Stimulated activated CD8-positive, alpha-beta memory T cell treated with anti-CD3 and anti-CD28 coated beads, Interleukin-4, amount 100 ng/mL, for 24 hours (primary cell): ENCODE data around the gene JDP2.

Experiments
- DNase-seq: peaks from one replicate; pipeline ENCODE4 v3.0.0-alpha.2; 2020; ENCODE audit warnings: low read depth

The JDP2 gene

DNA sequence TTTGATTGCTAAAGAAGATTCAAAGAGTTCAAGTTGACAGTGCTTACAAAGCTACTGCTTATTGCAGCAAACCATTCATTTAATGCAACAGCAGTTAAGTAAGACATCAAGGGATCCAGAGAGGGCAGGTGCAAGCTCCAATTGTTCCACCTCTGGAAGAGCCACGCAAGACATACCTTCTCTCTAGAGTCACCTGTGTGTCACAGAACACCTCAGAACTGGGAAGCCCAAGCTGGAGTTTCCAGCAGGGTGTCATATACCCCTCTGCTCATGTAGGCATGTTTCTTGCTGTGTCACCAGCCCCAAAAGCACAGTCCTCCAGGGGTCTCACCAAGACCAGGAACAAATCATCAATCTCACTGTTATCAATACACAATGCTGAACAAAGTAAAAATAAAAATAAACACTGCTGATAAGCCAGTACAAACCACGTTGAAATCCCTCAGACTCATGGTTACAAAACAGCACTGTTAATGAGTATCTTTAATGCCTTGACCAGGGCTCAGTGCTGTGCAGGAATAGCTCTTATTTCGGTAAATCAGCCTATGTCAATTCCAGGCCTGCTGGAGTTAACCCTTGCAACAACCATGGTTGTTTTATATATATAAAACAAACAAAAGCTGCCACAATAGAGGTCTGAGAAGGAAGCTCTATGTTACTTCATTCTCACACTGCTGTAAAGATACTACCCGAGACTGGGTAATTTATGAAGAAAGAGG is 57.0 kb downstream of the JDP2 start:
- DNase-seq: no peak

DNA sequence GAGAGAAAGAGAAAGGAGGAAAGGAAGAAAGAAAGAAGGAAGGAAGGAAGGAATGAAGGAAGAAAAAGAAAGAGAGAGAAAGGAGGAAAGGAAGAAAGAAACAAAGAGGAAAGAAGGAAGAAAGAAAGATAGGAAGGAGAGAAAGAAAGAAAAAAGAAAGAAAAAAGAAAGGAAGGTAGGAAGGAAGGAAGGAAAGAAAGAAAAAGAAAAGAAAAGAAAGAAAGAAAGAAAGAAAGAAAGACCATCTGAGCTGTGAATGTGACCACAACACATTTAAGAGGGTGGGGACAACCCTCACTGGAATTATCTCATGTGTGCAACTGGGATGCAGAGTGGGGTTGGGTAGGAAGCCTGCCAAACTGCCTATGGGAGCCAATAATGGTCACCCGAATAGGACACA is 58.5 kb downstream of the JDP2 start:
- DNase-seq: no peak

DNA sequence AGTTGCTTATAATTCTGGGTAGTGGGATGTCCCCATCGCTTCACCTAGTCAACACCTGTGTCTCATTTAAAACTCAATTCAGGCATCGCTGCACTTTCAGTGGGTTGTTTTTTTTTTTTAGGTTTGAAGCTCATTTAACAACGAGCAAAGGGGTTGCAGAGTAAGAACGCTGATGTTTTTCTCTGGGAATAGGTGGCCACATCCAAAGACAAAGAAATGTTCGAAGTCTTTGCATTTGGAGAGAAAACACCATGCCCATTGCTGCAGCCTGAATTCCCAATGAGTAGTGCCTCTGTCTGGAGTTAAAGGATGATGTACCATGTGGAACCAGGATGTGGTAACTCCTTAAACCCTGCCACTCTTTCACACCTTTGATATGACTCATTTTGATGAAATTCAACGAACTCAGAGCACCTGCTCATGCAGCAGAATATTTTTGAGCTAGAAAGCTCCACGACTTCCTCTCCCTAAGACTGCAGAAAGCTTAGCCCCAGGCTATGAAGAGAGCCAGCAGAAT is 59.4 kb downstream of the JDP2 start:
- DNase-seq: no peak

DNA sequence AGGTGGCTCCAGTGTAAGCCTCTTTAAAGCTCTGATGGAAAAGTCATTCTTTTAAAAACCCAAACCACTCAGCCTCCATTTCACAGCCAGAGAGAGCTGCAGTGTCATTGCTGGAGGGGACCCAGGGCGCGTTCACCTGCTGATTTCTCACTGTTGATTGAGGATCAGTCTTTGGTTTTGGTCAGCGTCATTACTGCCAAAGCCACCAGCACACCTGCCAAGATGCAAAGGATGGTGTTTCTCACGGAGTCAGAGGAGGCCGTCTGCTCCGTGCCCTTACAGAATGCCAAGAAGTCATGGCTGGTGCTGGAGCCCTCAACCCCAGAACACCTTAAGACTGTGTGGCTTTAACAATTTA is 61.6 kb downstream of the JDP2 start:
- no peak for DNase-seq

DNA sequence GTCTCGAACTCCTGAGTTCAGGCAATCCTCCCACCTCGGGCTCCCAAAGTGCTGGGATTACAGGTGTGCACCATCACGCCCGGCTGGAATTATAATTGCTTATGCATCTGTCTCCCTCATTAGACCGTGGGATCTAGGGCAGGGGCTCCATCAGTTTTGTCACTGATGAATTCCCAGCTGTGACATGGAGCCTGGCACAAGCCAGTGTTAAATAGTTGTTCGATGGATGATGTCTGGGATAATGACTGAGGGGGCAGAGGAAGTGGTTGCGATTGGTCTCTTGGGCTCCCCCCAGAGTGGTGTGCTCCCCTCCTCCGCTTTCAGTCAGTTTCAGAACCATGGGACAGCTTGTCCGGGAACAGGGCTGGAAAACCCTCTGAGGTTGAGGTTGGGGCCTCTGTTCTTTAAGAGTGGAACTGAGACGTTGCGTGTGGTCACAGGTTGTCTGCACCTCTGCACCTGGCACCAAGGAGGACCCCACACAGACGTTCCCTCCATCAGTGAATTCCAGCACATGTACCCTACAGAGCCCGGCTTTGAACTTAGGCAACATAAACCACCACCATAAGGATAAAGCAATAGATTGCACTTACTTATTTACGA is 63.7 kb downstream of the JDP2 start:
- no peak for DNase-seq

- no peak for DNase-seq
These were observed 65.2 kb downstream of the JDP2 start for GRCh38 chr14:75492832-75493591.

GRCh38 chr14:75493592-75494087 is 65.8 kb downstream of the JDP2 start:
- no peak for DNase-seq

GRCh38 chr14:75494896-75495295 is 67.1 kb downstream of the JDP2 start:
- no peak for DNase-seq

DNA sequence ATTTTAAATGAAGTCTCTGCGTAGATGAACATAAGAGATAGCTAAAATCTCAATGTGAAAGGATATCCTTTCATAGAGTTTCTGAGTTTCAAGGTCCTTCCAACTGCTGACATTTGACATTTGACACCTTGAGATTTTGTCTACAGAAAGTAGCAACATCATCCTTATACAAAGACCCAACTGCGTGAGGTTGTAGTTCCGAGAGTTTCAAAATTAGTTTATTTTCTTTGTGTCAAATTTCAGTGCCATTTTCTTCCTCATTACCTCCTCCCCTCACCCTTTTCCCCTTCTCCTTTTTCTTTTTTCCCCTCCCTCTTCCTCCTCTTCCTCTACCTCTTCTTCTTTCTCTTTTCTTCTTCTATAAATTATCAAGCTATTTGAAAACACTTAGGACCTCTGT is 67.6 kb downstream of the JDP2 start:
- no peak for DNase-seq

GRCh38 chr14:75495882-75496281 is 68.1 kb downstream of the JDP2 start:
- no peak for DNase-seq

DNA sequence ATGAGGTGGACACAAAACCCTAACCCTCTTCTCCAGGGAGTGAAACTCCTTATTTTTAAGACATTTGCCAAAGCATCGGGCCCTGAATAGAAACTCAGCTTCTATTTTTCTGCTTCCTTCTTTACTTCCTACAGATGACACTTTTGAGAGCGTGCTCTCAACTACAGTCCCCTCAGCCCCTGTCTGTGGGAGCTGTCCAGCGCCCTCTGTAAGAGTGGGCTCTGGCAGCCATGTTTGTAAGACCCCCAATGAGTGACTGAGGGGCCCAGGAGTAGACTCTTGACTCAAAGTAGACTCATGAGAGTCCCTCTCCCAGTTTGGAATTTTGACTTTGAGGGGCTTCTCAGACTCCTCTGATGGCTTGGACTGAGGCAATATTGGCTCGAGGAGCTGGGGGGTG is 68.9 kb downstream of the JDP2 start:
- DNase-seq: no peak

DNA sequence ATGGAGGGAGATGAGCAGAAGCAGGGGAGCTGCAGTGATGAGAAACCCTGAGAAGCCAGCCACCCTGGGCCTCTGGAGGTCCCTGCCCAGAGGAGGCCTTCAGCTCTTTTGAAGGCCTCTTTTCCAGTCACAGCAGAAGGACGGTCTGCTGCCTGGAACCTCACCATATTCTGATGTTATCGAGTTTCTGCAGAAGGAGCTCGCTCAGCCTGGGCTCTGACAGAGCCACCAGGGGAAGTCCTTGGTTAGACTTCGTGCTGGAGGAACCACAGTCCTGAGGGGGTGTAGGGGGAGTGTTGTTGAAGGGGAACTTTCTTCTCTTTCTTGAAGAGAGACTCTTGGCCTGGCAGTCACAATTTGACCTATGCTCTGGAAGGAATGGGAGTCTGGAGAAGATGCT is 69.4 kb downstream of the JDP2 start:
- peak; percentile 40 for DNase-seq

DNA sequence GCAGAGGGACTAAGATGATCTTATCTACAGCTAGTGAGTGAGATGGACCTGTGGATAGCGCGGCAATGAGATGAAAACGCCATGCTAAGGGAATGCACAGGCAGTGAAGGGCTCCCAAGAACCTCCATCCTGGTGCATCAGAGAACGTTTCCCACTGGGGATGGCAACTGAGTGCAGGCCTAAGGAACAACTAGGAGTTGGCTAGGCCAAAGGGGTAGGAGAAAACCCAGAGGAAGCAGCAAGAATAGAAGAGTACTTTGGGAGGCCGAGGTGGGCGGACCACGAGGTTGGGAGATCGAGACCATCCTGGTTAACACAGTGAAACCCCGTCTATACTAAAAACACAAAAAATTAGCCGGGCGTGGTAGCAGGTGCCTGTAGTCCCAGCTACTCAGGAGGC is 69.9 kb downstream of the JDP2 start:
- no peak for DNase-seq

DNA sequence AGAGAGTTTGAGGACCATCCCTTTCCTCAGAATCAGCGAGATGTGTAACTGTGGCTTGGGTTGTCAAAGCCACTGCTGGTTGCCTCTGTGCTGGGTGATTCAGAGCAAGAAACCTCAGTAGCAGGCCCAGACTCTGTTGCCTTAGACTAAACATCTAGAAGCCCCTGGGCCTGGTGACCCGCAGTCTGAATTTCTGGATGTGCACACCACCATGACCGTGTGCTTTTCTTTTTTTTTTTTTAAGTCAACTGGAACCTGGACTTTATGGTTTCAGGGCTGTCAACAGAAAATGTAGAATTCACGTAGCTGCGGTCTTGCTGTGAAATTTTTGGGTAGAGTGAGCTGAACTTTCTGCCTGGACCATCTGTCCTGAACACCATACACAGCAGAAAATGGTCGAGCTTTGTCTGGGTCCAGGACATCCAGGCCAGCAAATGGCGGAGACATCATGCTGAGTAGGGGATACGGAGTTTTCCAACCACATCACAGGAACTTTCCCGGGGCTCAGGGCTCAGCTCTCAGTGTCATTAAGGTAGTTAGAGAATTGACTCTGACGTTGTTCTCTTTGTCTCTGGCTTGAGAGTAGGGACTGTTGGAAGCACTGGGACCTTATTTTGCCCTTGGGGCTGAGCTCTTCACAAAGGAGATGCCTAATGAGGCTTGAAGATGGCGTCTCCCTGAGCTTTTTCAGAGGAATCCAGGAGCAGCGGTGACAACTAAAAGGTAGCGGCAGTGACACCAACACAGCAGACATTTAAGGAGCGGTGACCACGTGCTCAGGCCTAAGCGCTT is 71.5 kb downstream of the JDP2 start:
- no peak for DNase-seq

- no peak for DNase-seq
These were observed 73.3 kb downstream of the JDP2 start for GRCh38 chr14:75501080-75501479.

GRCh38 chr14:75504411-75504810 is 76.6 kb downstream of the JDP2 start:
- no peak for DNase-seq

DNA sequence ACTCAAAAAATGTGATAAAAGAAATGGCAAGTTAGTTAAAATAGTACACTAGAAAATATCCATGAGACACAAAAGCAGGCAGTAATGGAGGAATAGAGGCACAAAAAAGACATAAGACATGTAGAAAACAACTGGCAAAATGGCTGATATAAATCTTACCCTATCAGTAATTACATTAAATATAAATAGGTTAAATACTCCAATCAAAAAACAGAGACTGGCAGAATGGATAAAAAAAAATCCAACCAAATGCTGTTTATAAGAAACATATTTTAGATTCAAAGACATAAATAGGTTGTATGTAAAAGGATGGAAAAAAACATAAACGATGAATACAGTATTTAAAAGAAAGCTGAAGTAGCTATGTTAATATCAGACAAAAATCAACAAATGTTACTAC is 79.1 kb downstream of the JDP2 start:
- no peak for DNase-seq

GRCh38 chr14:75510547-75510946 is 82.7 kb downstream of the JDP2 start:
- DNase-seq: no peak

DNA sequence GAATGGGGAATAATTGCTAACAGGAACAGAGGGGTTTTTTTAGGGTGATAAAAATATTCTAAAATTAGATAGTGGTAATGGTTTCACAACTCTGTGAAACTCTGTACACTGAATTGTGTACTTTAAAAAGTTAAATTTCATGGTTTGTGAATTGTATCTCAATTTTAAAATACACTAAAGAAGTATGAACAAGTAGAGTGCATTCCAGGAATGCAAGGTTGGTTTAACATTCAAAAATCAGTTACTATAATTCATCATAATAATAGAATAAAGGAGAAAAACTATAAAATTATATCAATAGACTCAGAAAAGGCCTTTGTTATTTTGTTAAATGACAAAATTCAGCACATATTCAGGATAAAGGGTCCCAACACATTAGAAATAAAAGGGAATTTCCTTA is 83.4 kb downstream of the JDP2 start:
- DNase-seq: no peak

DNA sequence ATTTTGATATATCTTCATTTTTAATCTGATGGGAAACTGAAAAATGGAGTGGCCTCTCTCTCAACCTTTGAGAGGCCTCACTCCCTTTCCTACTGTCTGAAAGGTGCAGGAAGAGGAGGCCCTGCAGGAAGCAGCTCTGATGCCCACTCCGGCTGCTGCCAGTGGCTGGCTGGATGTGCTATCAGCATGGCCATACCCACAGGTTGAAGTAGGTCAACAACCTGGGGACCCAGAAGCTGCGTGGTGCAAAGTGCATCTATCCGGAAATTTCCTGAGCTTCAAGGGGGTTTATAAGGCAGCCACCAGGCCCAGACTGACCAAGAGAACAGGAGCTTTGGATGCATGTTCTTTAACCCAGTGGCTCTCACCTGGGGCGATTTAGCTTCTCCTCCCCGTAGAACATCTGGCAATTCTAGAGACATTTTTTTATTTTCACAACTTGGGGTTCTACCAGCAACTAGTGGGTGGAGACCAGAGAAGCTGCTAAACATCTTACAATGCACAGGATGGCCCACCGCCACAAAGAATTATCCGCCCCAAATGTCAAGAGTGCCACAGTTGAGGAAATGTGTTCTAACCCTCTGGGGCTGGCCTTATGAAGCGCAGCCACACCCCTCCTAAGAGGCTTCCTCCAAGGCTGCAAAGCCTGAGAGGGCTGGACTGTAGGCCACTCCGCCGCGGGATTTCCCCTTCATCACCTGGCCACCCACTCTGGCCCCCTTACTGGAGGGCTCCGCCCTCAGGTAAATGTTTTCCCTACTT is 86.3 kb downstream of the JDP2 start:
- no peak for DNase-seq
